GM12891 (cell line): ENCODE results near the gene IP6K3.

Experiments used
- POLR2A ChIP-seq: IDR thresholded peaks from 2 replicates; pipeline ENCODE4 v1.6.1; 2011; ENCODE audit warnings: low read depth, low read length, control low read depth
- POLR2AphosphoS5 ChIP-seq: IDR thresholded peaks from 2 replicates; pipeline ENCODE4 v1.6.1; 2011; ENCODE audit warnings: low read depth, low read length, control low read depth

DNA sequence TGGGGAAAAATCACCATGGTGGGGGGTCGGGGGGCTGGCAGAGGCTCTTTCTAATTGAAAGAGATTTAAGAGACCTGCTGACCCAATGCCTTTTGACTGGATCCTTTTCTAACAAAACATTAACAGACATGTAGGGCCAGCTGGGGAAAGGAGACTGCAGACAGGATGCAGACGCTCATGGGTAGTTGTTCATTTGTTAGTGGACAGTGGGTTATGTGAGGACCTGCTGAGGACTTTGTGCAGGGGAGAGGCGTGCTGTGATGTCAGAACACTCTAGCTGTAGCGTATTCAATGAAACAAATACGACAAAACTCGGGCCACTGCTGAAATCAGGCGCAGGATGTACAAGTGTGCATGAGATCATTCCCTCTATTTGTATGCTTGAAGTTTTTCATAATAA is 1.2 kb downstream of the IP6K3 start:
- TF ChIP-seq POLR2A (no peak), POLR2AphosphoS5 (no peak)
